Measurements from ENCODE around the gene BPIFB6. TPM values are rescaled to one million over a fixed set of nuclear protein-coding genes. Genes with fewer than 3 reads are reported as not detected.

Gene BPIFB6
- total RNA-seq, 2 experiments from 2014 or later: not detected

- Mint-ChIP-seq H3K27me3 (no peaks in the 10 kb centered on the region), H3K9me3 (ENCODE audit: low read depth) (no peaks in the 10 kb centered on the region), H3K36me3 (no peaks in the 10 kb centered on the region), H3K4me3 (no peak overlapping the region), H3K4me1 (peaks cover 3% of the 10 kb centered on the region), H3K27ac (no peak overlapping the region)
- no peak for ATAC-seq
- DNase-seq: no peak
- CTCF ChIA-PET: interaction anchor here (0.8 kb wide), 1 partner anchor 10 kb away, joined by 3 read pairs; no protein-coding TSS in a partner anchor
Measured at GRCh38 chr20:33006776-33007375, 24.6 kb upstream of the BPIFB6 start.

- H3K27me3 Mint-ChIP-seq: no peaks in the 10 kb centered on the region
- CTCF ChIA-PET: interaction anchor here (0.8 kb wide), 1 partner anchor 9 kb away, joined by 3 read pairs; no protein-coding TSS in a partner anchor
- H3K36me3 Mint-ChIP-seq: no peaks in the 10 kb centered on the region
- DNase-seq (no peak), ATAC-seq (no peak)
- H3K4me3 Mint-ChIP-seq: no peak within 1 kb of the TSS
- peaks cover 3% of the 10 kb centered on the region for H3K4me1 Mint-ChIP-seq
- H3K9me3 Mint-ChIP-seq (ENCODE audit: low read depth): no peaks in the 10 kb centered on the region
- H3K27ac Mint-ChIP-seq: no peak within 1 kb of the TSS
Measured at GRCh38 chr20:33007376-33008335, 23.8 kb upstream of the BPIFB6 start, which contains the start of gene BPIFB2. Gene BPIFB2, plus strand, starts transcription at chr20:33007704. Its CDS starts 871 bp downstream, at chr20:33008575.

DNA sequence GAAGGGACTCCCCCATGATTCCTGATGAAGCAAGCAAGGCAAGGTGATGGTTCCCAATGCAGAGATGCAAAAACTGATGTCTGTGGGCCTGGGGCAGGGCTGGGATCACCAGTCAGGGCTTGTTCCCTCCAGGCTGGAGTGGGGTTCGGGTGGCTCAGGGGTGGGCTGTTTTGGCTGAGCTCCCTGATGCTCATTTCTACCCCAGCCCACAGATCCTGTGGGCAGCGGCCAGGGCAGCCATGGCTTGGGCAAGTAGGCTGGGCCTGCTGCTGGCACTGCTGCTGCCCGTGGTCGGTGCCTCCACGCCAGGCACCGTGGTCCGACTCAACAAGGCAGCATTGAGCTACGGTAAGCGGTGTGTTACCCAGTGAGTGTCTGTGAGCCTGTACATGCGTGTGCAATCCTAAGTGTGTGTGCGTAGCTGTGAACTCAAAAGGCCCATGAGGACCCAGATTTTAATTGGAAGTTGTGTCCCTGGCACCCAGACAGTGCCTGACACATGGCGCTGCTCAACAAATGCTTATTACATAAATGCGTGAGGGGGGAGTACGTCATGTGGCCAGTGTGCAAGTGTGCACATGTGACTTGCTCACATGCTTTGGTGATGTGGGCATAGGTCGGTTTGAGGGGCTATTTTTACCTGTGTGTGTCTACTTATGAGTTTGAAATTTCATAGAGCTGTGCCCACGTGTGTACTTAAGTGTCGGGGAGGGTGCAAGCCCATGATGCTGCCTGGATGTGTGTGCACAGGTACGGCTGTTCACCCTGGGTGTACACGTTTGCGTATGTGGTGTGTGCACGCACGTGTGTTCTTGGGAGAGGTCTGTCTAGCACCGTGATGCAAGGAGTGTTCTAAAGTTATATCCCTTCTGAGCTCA, 22.9 kb upstream of the BPIFB6 start:
- DNase-seq: no peak
- CTCF ChIA-PET: interaction anchor here (1.1 kb wide), 1 partner anchor 106 kb away, joined by 3 read pairs; no protein-coding TSS in a partner anchor
- Mint-ChIP-seq H3K36me3 (no peaks in the 10 kb centered on the region), H3K27ac (no peak overlapping the region), H3K27me3 (no peaks in the 10 kb centered on the region), H3K4me1 (peaks cover 3% of the 10 kb centered on the region), H3K9me3 (ENCODE audit: low read depth) (no peaks in the 10 kb centered on the region), H3K4me3 (no peak overlapping the region)
- no peak for ATAC-seq

DNA sequence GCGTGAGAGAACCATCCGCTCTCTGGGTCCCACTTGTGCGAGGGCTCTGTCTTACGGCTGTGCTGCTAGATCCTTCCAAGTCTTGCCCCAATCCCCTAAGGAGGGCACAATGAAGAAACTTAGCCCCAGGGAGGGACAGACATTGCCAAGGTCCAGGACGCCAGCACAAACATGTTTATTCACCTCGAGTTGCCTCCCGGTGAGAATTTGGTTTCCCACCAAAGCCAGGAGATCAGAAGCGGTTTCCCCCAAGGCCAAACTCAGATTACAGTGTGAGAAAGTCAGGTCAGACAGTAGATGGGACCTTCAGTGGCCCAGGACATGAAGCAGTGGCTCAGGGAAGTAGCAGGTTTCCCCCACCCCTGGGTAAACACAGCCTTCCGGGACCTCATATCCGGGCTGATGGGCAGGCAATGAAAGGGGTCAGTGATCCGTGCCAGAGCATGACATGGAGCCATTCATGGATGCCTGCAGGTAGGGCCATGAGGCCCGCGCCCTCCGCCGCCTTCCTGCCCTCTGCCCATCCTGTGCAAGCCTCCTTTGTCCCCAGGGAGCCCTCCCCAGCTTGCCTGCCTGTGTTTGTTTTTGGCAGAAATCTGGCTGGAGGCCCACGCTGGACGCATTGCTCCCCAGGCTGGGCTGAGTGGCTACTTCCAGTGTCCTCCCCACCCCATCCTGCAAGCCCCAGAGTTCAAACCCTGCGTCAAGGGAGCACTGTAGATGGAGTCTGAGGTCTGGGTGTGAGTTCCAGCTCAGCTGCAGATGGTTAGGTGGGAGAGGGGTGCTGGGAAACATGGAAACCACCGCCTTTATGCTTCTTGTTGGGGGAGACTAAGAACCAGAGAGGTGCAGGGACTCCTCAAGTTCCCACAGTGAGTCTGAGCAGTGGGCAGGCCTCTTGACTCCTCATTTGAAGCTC, 22.0 kb upstream of the BPIFB6 start:
- CTCF ChIA-PET: interaction anchor here (1.1 kb wide), 1 partner anchor 107 kb away, joined by 3 read pairs; no protein-coding TSS in a partner anchor
- no peaks in the 10 kb centered on the region for H3K36me3 Mint-ChIP-seq

GRCh38 chr20:33010133-33010504, 21.3 kb upstream of the BPIFB6 start:
- no peaks in the 10 kb centered on the region for H3K36me3 Mint-ChIP-seq
- no peak overlapping the region for H3K27ac Mint-ChIP-seq
- H3K4me1 Mint-ChIP-seq: peaks cover 3% of the 10 kb centered on the region
- no peak overlapping the region for H3K4me3 Mint-ChIP-seq
- ATAC-seq (no peak), DNase-seq (no peak)
- H3K9me3 Mint-ChIP-seq (ENCODE audit: low read depth): no peaks in the 10 kb centered on the region
- no peaks in the 10 kb centered on the region for H3K27me3 Mint-ChIP-seq
- CTCF ChIA-PET: no interaction called here

More for the DNA sequence above, 22.0 kb upstream of the BPIFB6 start:
- ATAC-seq (no peak), DNase-seq (no peak)
- no peak overlapping the region for H3K4me3 Mint-ChIP-seq
- no peak overlapping the region for H3K27ac Mint-ChIP-seq
- no peaks in the 10 kb centered on the region for H3K27me3 Mint-ChIP-seq
- H3K4me1 Mint-ChIP-seq: peaks cover 3% of the 10 kb centered on the region
- H3K9me3 Mint-ChIP-seq (ENCODE audit: low read depth): no peaks in the 10 kb centered on the region

- CTCF ChIA-PET: no interaction called here
- ATAC-seq (no peak), DNase-seq (no peak)
- Mint-ChIP-seq H3K4me1 (no peaks in the 10 kb centered on the region), H3K27ac (no peak overlapping the region), H3K9me3 (ENCODE audit: low read depth) (no peaks in the 10 kb centered on the region), H3K36me3 (no peaks in the 10 kb centered on the region), H3K4me3 (no peak overlapping the region), H3K27me3 (no peaks in the 10 kb centered on the region)
Measured at GRCh38 chr20:33010674-33011449, 20.6 kb upstream of the BPIFB6 start.

GRCh38 chr20:33012327-33013189, 18.9 kb upstream of the BPIFB6 start:
- Mint-ChIP-seq H3K27ac (no peak overlapping the region), H3K4me3 (no peak overlapping the region), H3K27me3 (no peaks in the 10 kb centered on the region), H3K4me1 (no peaks in the 10 kb centered on the region), H3K36me3 (no peaks in the 10 kb centered on the region), H3K9me3 (ENCODE audit: low read depth) (no peaks in the 10 kb centered on the region)
- ATAC-seq (no peak), DNase-seq (no peak)
- CTCF ChIA-PET: interaction anchor here (1.6 kb wide), 1 partner anchor 111 kb away, joined by 4 read pairs; no protein-coding TSS in a partner anchor

DNA sequence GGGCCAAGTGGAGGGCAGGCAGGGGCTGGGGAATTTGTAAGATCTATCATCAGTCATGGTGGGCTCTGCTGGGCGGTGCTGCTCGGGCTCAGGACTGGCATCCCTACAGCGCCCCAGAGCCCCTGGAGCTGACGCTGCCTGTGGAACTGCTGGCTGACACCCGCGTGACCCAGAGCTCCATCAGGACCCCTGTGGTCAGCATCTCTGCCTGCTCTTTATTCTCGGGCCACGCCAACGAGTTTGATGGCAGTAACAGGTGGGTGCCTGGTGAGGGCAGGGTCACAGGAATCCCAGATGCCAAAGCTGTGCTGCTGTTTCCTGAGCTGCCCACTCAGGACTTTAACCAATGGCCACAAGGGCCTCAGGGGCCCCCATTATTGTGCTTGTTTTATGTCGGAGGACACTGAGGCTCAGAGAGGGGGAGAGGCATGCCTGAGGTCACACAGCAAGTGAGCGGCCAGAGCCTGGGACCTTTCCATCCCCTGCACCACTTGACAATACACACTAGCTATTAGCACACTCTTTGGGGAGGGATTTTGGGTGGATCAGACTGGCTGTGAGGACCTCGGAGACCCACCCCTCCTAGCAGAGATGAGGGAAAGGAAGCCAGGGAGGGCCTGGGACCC, 17.6 kb upstream of the BPIFB6 start:
- Mint-ChIP-seq H3K36me3 (no peaks in the 10 kb centered on the region), H3K27ac (no peak overlapping the region), H3K9me3 (ENCODE audit: low read depth) (no peaks in the 10 kb centered on the region), H3K4me1 (no peaks in the 10 kb centered on the region), H3K4me3 (no peak overlapping the region), H3K27me3 (no peaks in the 10 kb centered on the region)
- CTCF ChIA-PET: interaction anchor here (1.6 kb wide), 1 partner anchor 112 kb away, joined by 4 read pairs; no protein-coding TSS in a partner anchor
- no peak for DNase-seq
- ATAC-seq: no peak

- H3K4me1 Mint-ChIP-seq: no peaks in the 10 kb centered on the region
- H3K4me3 Mint-ChIP-seq: no peak overlapping the region
- H3K27ac Mint-ChIP-seq: no peak overlapping the region
- H3K27me3 Mint-ChIP-seq: no peaks in the 10 kb centered on the region
- no peak for ATAC-seq
- DNase-seq: no peak
- H3K36me3 Mint-ChIP-seq: no peaks in the 10 kb centered on the region
- no peaks in the 10 kb centered on the region for H3K9me3 Mint-ChIP-seq (ENCODE audit: low read depth)
- CTCF ChIA-PET: interaction anchor here (0.5 to 1.6 kb wide), 3 partner anchors 69 to 113 kb away, joined by 3 to 4 read pairs (median 3); no protein-coding TSS in a partner anchor
Measured at GRCh38 chr20:33014336-33015113, 16.9 kb upstream of the BPIFB6 start.

GRCh38 chr20:33015114-33015484, 16.3 kb upstream of the BPIFB6 start:
- ATAC-seq (no peak), DNase-seq (no peak)
- Mint-ChIP-seq H3K4me3 (no peak overlapping the region), H3K36me3 (no peaks in the 10 kb centered on the region), H3K9me3 (ENCODE audit: low read depth) (no peaks in the 10 kb centered on the region), H3K4me1 (no peaks in the 10 kb centered on the region), H3K27me3 (no peaks in the 10 kb centered on the region), H3K27ac (no peak overlapping the region)
- CTCF ChIA-PET: interaction anchor here (0.5 to 1.6 kb wide), 2 partner anchors 69 to 111 kb away, joined by 3 read pairs; no protein-coding TSS in a partner anchor

Measured in activated CD8-positive, alpha-beta memory T cell treated with anti-CD3 and anti-CD28 coated beads, Interleukin-2, amount 10 ng/mL, durations not matched to agents 7 days and 5 days (primary cell).